HUDEP-2 (cell line): ENCODE measurements around the gene TBXAS1.

ENCODE experiments used
- DNase-seq, 76 experiments: peaks; one replicate each; lab custom pipeline; 2025; ENCODE audit not compliant: unreplicated experiment in 76 of 76; lab: John Stamatoyannopoulos, UW

The TBXAS1 gene

DNA sequence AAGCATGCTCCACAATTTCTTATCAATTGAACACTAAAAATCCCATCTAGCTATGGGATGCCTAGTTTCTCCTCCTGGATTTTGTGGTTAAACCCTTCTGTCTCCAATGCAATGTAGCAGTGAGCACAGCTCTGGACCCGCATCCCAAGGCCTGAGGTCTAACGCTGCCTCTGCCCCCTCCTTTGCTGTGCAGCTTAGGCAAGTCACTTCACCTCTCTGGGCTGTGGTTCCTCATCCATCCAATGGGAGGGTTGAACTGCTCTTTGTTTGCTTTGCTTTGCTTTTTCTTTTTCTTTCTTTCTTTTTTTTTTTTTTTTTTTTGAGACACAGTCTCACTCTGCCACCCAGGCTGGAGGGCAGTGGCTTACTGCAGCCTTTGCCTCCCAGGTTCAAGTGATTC lies 164.5 kb downstream of the TBXAS1 start:
- DNase-seq, result no peak

DNA sequence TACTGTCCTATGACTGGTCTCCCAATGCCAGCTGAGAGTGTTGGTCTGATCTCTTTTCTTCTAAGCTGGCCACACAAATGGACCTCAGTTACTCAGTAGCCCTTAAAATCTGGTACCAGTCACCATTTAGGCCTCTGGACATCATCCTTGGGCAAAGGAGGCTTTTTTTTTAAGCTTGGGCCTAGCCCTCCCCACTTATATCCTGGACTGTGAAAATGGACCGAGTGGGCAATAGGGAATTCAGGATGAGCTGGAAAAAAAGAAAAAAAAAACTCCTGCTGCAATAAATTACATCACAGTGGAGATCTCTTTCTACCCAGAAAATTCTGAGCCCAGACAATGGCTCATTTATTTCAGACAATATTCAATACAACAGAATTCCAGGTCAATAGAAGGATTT lies 165.3 kb downstream of the TBXAS1 start:
- DNase-seq, result no peak

DNA sequence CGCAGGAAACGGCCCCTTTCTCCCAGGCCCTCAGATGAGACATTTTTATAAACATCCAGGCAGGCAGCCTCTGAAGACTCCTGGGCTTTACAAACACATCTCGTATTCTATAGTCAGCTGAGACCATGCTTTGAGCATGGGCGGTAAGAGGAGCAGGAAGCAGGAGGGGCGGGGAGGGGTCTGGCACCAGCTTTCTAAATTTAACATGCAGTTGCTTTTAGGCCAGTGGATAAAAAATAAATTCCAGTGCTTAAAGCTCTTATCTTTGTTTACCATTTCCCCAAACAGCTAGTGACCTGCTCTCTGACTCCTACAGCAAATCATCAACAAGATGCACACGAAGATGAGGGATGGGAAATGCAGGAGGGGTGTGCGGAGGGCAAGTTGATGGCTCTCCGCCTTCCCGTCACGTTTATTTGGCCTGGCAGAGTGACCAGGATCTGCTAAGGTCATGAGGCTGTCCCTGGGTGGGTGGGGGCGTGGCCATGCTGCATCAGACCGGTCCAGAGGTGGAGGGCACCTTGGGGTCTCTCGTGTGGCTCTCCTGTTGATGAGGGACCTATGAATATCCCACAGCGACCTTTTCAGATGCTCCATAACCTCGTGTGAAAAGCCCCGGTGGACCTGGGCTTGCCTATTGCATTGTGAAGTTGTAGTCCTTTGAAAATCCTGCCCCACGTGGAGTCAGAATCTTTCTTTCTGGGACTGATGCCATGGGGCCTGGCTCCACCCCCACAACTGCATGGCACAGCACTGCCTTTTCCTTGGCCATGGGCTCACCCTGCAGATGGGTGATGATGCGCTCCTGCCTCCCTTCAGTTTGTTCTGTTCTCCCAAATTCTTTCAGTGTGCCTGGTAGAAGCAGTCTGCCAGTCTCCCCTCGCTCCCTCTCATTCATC lies 166.2 kb downstream of the TBXAS1 start:
- DNase-seq, result peak in 10 of 76 experiments; percentile 1 to 35 (median 8)

DNA sequence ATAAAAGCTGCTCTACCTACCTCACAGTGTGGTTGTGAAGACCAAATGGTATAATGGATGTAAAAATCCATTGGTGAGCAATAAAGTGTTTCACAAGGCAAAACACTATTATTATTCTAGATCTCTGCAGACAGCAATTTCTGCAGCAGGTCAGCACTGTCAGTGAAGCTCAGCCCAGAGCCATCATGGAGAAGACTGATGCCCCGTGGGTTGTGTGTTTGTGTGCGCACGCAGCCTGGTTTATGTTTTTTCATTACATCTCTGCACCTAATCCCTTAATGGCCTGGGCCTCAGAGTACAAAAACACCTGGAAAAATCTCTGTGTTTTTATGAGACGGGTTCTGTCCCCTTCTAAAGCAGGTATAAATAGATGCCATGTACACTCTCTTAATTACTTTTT lies 169.5 kb downstream of the TBXAS1 start:
- no peak for DNase-seq

DNA sequence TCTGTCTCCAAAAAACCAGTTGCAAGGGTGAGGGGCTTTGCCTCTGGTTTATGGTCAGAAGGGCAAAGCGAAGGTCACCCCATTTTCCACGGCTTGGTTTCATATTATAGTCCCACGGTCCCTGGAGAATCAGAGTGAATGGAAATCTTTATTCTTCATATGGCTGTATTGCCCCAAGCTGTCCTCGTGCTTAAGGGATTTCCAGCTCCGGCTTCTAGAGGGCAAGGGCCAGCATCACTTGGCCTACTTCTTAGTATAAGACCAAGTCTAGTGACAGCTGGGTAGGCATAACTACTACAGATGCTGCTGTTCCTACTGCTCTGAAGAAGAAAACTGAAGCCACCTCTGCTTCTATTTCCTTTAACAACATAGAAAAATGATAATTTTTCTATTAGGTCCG lies 170.5 kb downstream of the TBXAS1 start:
- no peak for DNase-seq

DNA sequence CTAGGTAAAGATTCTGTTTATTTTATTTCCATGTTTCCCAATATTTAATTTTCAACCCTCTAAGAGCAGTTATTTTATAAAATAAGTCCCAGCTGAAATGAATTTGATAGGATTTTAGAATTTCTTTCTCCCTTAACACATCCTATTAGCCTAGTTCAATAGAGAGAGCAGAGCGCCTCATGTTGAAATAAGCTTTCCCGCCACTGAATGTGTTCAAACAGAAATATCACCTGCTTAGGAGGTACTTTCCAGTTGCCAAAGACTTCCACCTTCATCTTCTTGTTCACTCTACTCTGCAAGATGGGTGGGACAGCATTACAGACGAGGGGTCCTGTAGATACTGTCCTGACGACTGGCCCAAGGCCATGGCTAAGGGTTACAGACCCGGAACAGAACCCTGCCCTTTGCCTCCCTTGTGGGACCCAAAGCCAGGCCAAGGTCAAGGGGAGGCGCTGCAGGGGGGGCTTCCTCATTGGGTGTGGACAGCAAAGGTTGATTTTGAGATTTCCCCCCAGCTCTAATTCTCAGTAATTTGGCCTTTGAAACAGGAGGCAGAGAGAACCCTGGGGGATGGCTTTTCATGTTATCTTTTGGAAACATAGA lies 171.7 kb downstream of the TBXAS1 start:
- DNase-seq, result no peak

DNA sequence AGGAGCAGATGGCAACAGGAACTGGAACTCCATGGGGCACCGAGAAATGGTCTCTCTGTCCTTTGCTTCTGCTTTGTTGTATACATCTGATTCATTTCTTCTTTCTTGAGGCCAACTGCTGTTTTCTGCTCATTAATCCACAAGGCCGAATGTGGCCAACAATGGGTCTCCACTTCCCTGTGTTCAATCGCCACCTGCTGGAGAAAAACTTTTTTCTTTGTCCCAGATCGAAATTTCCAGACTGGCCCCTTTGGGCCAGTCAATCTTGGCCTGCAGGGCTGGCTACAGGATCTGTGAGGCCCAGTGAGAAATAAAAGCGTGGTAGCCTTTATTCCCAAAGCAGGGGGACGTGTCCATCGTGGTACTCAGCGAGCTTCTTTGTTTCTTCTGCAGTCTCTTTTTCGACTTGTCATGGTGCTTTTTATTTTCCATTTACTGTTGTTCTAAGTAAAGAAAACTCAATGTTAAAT lies 174.9 kb downstream of the TBXAS1 start:
- DNase-seq, result peak in 48 of 76 experiments; percentile 4 to 66 (median 26)

DNA sequence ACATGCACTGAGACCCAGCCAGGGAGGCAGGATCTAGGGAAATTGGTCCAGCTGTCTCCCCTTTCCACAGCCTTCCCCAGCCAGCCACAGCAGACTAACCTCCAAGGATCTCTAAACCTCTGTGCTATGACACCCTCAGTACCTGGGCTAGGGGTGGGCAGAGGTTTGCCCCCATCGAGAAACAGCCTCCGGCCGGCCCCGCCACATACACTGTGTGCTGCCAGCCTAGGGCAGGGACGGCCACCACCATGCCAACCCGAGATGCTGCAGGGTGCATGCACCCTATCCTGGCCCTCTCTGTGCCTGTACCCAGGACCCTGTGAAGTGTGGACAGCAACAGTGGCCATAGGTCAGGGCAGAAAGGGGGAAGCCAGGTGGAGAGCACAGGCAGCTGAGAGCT lies 175.6 kb downstream of the TBXAS1 start:
- no peak for DNase-seq

DNA sequence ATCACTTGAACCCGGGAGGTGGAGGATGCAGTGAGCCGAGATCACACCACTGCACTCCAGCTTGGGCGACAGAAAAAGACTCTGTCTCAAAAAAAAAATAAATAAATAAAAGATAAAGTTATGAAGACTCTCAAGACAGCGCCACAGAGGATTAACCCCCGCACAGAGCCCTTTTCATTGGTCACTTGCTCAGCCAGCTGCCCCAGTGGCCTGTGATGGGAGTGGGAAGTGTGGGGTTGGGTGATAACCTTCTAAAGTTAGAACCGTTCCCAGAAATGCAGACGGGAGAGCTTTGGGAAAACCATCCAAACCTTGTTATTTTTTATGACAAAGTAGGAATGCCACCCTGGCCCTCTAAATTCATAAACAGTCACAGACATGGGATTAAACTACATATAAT lies 176.3 kb downstream of the TBXAS1 start:
- no peak for DNase-seq

DNA sequence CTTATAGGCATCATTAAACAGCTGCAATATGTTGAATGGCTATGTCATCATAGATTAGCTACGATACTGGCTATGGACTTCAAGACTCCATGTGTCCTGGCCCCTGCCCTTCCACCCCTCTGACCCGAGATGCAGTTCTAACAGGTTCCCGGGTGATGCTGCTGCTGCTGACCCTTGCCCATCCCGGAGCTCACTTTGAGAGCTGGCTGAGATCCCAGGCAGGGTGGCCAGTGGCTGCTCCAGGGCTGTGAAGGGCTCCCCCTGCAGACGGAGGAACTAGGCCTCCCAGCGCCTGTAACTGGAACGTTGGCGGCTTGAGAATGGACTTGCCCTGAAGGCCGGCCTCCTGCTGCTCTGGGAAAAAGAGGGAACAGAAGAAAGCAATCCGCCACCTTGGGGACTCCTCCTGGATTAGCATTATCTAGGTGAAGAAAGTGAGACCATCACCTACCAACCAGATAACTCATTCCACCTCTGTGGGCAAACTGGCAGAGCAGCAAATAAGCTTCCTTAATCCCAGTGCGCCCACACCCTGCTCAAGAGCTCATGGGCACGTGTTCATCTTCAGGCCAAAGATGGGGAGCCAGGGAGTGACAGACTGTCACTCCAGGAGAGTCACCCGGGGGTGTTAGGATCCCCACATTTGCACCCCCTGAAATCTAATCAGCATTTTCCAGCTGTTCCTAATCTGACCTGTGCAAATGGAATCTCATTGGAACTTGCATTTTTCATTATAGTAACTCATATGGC lies 176.9 kb downstream of the TBXAS1 start:
- DNase-seq, result peak in 4 of 76 experiments; percentile 2 to 23 (median 8)

DNA sequence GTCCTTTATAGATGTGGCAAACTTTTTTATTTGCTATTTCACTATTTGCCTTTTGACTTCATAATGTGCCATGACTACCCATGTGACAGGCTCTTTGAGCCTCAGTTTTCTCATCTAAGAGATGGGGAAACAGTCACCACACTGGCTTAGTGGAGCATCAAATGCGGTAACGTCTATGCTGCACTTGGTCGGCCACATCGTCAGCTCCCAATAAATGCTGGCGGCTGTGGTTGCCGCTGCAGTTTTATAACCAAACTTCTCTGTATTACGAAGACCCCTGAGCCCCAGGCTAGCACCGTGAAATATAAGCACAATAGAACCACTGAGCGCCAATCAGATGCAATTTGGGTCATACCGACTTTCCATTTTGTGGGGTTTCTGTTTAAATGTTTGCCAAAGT lies 177.5 kb downstream of the TBXAS1 start:
- no peak for DNase-seq

DNA sequence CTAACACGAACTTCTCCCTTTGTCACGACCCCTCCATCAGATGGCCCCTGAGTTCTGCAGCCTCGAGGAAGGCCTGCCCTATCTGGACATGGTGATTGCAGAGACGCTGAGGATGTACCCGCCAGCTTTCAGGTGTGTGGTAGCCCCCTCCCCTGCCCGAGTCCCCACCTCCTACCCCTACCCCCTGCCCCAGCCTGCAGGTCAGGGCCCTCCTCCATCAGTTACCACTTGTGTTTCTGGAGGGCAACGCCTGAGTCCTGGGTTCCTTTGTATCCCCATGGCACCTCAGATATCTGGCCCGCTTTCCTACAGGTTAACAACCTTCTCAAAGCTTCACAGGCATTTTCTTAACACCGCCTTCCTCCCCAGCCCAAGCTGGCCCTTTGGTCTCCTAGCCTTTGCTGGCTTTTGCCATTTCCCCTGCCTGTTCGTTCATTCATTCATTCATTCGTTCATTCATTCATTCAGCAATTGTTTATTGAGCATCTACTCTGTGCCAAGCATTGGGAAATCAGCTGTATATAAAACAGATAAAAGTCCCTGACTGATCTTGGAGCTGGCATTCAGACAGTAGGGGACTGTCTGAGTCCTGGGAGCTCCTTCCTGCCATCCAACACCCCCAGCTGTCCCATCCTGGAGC lies 178.1 kb downstream of the TBXAS1 start:
- DNase-seq, result no peak

DNA sequence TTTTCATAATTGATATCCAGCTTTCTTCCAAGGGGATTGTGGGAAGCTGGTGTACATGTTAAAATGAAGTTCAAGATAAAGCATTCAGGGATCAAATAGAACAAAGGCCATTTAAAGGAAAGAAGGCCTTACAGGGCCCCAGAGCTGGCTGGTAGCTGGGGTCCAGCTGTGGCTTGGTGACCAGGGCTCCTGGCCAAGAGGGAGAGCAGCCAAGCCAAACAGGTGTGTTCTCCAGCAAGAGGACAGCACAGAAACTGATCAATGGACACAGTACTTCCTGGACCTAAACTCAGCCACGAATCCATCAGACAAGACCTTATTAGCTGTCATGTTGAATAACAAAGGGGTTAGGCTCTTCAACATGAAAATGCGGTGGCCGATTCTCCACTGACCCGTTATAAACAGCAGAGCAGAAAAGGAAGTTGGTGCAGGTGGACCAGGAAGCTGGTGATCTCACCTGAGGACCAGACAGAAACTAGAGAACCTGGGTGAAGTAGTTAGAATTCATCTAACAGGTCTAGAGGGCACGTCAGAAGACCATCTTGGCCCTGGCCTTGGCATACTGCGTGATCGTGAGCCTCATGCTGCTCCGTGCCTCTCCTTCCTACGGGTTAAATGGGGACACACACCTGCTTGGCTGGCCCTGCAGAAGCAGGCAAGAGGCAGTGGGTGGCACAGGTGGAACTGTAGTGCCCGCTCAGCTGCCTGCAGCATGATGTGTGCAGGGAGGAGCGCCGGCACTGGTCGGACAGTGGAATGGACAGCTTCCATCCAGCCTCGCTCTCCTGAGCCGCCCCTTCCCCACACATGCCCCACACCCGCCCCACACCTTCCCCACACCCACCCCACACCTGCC lies 179.9 kb downstream of the TBXAS1 start:
- no peak for DNase-seq

DNA sequence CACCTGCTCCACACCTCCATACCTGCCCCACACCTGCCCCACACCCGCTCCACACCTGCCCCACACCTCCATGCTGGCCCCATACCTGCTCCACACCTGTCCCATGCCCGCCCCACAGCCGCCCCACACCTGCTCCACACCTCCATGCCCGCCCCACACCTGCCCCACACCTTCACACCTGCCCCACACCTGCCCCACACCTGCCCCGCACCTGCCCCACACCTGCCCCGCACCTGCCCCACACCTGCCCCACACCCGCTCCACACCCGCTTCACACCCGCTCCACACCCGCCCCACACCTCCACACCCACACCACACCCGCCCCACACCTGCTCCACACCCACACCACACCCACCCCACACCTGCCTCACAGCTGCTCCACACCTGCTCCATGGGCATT lies 180.7 kb downstream of the TBXAS1 start:
- no peak for DNase-seq

DNA sequence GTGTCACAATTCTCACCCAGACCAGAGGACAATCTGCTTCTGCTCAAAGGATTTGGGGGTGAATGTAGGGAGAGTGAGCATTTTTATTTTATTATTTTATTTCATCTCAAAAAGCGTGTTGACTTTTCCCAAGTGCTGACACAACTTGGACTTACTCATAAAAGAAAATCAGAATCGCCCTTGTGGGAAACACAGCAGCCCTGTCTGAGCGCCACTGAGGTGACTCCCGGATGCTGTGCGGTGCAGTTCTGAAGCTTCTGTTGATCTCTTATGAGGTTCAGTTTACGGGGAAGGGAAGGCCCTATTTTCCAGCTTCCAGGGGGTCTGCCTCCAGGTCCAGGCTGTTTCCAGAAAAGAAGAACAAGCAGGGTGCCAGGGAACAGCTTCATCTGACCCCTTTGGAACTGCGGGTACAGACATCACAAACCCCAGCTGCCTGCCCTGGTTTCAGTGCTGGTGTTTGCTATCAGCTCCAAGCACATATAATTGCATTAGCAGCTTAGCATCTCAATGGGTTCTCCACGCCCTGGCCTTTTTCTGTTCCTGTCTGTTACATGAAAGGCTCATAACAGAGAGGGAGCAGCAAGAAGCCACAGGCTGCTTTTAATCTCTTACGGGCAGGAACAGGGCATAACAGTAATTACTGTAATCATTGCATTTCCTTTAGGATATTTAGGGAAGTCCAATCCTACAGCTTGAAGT lies 181.3 kb downstream of the TBXAS1 start:
- no peak for DNase-seq

DNA sequence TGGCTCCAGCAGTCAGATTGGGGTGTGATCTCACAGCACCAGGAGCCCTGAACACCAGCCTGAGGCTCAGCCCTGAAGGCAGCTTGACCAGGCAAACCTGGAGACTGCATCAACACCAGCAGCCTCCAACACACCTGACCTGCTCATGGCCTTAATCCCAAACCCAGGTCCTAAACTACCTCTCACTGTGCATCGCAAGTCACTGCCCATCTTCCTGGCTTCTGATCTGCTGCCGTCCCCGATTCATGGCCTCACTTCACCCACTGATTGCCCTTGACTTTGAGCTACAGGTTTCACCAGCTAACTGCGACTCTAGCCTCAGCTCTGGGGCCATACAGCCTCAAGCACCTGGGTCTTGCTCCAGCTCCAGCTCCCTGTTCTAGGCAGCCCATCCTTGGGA lies 184.6 kb downstream of the TBXAS1 start:
- DNase-seq, result no peak

DNA sequence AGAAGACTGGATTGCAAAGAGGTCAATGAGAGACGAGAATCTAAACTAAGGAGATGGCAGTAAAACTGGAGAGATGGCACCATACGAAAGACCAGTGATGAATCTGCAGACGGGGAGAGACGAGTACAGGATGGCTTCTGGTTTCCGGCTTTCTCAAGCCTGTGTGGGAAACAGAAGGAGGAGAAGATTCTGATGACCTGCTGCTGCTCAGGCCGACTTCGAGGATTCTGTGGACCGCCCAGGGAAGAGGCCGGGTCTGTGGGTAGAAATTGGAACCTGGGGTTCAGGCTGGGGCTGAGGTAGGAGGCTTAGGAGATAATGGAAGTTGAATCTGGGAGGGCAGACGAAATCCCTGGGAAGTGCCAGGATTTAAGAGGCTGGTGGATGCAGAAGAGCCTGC lies 185.1 kb downstream of the TBXAS1 start:
- DNase-seq, result no peak

DNA sequence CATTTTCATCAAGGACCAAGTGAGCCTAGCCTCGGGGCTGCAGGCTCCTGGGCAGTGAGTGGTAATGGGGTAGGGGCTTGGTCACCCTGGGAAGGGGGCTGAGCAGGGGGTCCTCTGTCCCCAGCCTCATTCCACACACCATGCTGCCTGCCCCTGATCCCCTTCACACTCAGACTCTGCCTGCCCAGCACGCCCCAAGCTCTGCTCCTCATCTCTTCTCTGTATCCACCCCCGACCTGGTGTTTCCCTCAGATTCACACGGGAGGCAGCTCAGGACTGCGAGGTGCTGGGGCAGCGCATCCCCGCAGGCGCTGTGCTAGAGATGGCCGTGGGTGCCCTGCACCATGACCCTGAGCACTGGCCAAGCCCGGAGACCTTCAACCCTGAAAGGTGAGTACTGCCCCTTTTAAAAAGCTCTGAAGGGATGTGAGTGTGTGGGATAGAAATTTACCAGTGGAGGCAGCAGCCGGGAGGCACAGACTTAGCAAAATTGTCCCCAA lies 186.5 kb downstream of the TBXAS1 start:
- DNase-seq, result no peak

DNA sequence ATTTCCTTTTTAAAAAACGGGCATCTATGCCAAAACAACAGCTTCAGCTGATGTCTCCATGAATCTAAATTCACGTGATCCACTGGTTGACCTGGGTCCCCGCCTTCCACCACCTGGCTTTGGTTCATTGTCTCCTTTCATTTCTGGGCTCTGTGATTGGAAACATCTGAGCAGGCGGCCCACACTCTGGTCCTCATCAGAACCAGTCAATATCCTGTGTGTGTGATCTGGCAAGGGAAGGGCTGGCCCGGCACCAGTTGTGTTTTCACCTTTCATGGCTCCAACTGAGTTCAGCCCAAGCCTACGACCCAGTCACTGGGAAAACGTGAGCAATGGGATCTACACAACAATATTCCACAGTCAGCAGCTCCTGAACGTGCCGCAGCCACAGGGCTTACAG lies 187.5 kb downstream of the TBXAS1 start:
- DNase-seq, result no peak
